ENCODE results near the gene LAIR1. TPM values are rescaled to one million over a fixed set of nuclear protein-coding genes. Genes with fewer than 3 reads are reported as not detected.
"Not testable (repeated sequence)": the region's sequence is repeated elsewhere in the genome, so short reads cannot be mapped to it uniquely, and the experiment has no call there.

The LAIR1 gene
- total and polyA plus RNA-seq, 3 experiments from 2014 or later: 12.9 to 110 (median 13.1) TPM

DNA sequence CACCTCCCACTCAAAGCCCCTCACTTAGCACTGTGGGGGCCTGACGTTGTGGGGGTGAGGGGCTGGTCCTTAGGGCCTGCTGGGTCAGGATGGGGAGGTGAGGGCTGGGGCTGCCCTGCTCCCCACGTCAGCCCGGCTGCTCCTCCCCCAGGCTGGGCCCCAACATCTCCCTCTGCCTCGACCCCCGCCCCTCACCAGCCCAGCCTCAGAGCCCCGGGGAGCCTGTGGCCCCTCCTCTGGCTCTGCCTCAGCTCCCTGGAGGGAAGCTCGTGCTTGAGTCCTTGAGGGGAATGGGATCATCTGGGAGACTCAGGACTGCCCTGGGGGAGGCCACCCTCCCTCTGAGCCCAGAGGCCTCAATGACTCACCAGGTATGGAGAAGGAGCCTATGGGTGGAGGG is 32.6 kb downstream of the LAIR1 start:
- H3K4me3 Mint-ChIP-seq: no peak overlapping the region
- H3K4me1 ChIP-seq (ENCODE audit: insufficient read depth, low read length): peaks cover 5% of the 10 kb centered on the region
- no peaks in the 10 kb centered on the region for H3K9me3 Mint-ChIP-seq
- no peak overlapping the region for H3K27ac Mint-ChIP-seq
- H3K4me3 ChIP-seq (ENCODE audit: low read length): no peak overlapping the region
- no peaks in the 10 kb centered on the region for H3K36me3 ChIP-seq (ENCODE audit: insufficient read depth, low read length)
- peaks cover 5% of the 10 kb centered on the region in 3 donors for H3K4me1 Mint-ChIP-seq
- CTCF ChIA-PET: interaction anchor here (4.2 kb wide), 1 partner anchor 59 kb away, joined by 17 read pairs; no protein-coding TSS in a partner anchor
- H3K27me3 ChIP-seq (ENCODE audit: insufficient read depth, low read length, poor library complexity, severe bottlenecking): no peaks in the 10 kb centered on the region
- POLR2A ChIA-PET: no interaction called here
- peaks cover 9% of the 10 kb centered on the region in 2 donors for H3K27me3 Mint-ChIP-seq
- H3K27ac ChIP-seq (ENCODE audit: low read depth, low read length): no peak overlapping the region
- H3K9me3 ChIP-seq (ENCODE audit: low read length): no peaks in the 10 kb centered on the region
- no peaks in the 10 kb centered on the region for H3K36me3 Mint-ChIP-seq
- no peak for DNase-seq

DNA sequence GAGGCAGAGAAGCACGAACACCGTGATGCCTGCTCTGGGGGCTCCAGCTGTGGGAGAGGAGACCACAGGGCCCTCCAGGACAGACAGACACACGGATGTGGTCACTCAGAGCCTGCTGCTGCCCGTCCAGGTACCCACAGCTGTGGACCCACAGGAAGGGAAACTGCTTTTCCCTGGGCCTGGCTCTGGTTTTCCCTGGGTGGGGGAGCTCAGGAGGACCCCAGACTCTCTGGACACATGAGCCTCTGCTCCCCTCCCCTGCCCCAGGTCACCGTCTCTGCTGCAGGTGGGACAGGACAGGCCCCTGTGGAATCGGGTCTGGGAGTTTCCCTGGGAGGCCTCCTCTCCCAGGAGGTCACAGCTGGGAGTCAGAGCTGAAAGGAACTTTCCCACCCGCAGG is 33.1 kb downstream of the LAIR1 start:
- no peaks in the 10 kb centered on the region for H3K9me3 Mint-ChIP-seq
- CTCF ChIA-PET: interaction anchor here (4.2 kb wide), 1 partner anchor 60 kb away, joined by 17 read pairs; no protein-coding TSS in a partner anchor
- no peak overlapping the region for H3K4me3 ChIP-seq (ENCODE audit: low read length)
- H3K27me3 Mint-ChIP-seq: peaks cover 7 to 9% of the 10 kb centered on the region in 2 donors
- H3K27me3 ChIP-seq (ENCODE audit: insufficient read depth, low read length, poor library complexity, severe bottlenecking): no peaks in the 10 kb centered on the region
- DNase-seq: no peak
- peaks cover 7 to 8% (median 8%) of the 10 kb centered on the region in 3 donors for H3K4me1 Mint-ChIP-seq
- H3K27ac Mint-ChIP-seq: no peak overlapping the region
- H3K36me3 ChIP-seq (ENCODE audit: insufficient read depth, low read length): no peaks in the 10 kb centered on the region
- H3K4me1 ChIP-seq (ENCODE audit: insufficient read depth, low read length): peaks cover 8% of the 10 kb centered on the region
- no peak overlapping the region for H3K27ac ChIP-seq (ENCODE audit: low read depth, low read length)
- POLR2A ChIA-PET: no interaction called here
- H3K9me3 ChIP-seq (ENCODE audit: low read length): no peaks in the 10 kb centered on the region
- no peaks in the 10 kb centered on the region for H3K36me3 Mint-ChIP-seq
- H3K4me3 Mint-ChIP-seq: no peak overlapping the region

- CTCF ChIA-PET: interaction anchor here (1.7 to 4.2 kb wide), 2 partner anchors 59 to 62 kb away, joined by 4 to 17 read pairs; no protein-coding TSS in a partner anchor
- Histone ChIP-seq H3K4me1 (ENCODE audit: insufficient read depth, low read length) (peaks cover 8% of the 10 kb centered on the region), H3K27me3 (ENCODE audit: insufficient read depth, low read length, poor library complexity, severe bottlenecking) (no peaks in the 10 kb centered on the region), H3K4me3 (ENCODE audit: low read length) (no peak overlapping the region), H3K27ac (ENCODE audit: low read depth, low read length) (no peak overlapping the region), H3K9me3 (ENCODE audit: low read length) (no peaks in the 10 kb centered on the region), H3K36me3 (ENCODE audit: insufficient read depth, low read length) (no peaks in the 10 kb centered on the region)
- POLR2A ChIA-PET: no interaction called here
- H3K9me3 Mint-ChIP-seq: no peaks in the 10 kb centered on the region
- no peak overlapping the region for H3K4me3 Mint-ChIP-seq
- peaks cover 8 to 15% (median 10%) of the 10 kb centered on the region in 3 donors for H3K4me1 Mint-ChIP-seq
- H3K27ac Mint-ChIP-seq: no peak overlapping the region
- H3K36me3 Mint-ChIP-seq: no peaks in the 10 kb centered on the region
- DNase-seq: no peak
- H3K27me3 Mint-ChIP-seq: peaks cover 2 to 4% of the 10 kb centered on the region in 2 donors
These were observed 35.1 kb downstream of the LAIR1 start for GRCh38 chr19:54329476-54330165.

DNA sequence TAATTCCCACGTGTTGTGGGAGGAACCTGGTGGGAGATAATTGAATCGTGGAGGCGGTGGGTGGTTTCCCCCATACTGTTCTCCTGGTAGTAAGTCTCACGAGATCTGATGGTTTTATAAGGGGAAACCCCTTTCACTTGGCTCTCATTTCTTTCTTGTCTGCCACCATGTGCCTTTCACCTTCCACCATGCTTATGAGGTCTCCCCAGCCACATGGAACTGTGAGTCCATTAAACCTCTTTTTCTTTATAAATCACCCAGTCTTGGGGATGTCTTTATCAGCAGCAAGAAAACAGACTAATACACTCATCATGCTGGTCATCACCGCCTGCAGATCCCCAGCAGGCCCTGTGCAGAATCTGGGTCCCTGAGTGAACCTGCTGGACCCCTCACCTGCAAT is 36.0 kb downstream of the LAIR1 start:
- Mint-ChIP-seq H3K4me1 (peaks cover 8 to 15% (median 10%) of the 10 kb centered on the region in 3 donors), H3K4me3 (peak overlapping the region in 1 of 7 donors; percentile 27), H3K27ac (peak overlapping the region in 1 of 8 donors; percentile 45)
- not testable (repeated sequence) for H3K9me3 ChIP-seq (ENCODE audit: low read length); H3K27me3 ChIP-seq (ENCODE audit: insufficient read depth, low read length, poor library complexity, severe bottlenecking); H3K36me3 ChIP-seq (ENCODE audit: insufficient read depth, low read length); H3K9me3 Mint-ChIP-seq; H3K4me3 ChIP-seq (ENCODE audit: low read length); H3K27ac ChIP-seq (ENCODE audit: low read depth, low read length); H3K4me1 ChIP-seq (ENCODE audit: insufficient read depth, low read length); H3K36me3 Mint-ChIP-seq; DNase-seq; H3K27me3 Mint-ChIP-seq
- POLR2A ChIA-PET: interaction anchor here (0.6 kb wide), 1 partner anchor 1802 kb away, joined by 3 read pairs; no protein-coding TSS in a partner anchor
- CTCF ChIA-PET: interaction anchor here (8.4 kb wide), 1 partner anchor 62 kb away, joined by 119 read pairs; no protein-coding TSS in a partner anchor

DNA sequence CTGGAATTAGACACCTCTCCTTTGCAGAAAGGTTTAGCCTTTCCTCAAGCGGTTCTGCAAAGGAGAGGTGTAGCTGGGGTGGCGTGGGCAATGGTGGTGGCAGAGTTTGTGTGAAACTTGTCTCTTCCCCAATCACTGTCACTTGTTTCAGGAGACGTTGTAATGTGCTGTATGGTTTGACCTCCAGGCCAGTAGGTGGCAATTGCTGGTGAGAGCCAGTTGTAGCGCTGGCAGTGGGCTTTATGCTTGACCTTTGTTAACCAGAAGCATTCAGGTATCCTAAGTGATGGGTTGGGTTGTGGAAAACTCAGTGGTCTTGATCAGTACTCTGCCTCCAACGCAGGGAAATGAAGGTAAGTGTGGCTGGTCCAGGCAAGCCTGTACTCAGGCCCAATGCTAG is 39.1 kb downstream of the LAIR1 start:
- no peaks in the 10 kb centered on the region for H3K36me3 ChIP-seq (ENCODE audit: insufficient read depth, low read length)
- H3K4me1 ChIP-seq (ENCODE audit: insufficient read depth, low read length): peaks cover 8% of the 10 kb centered on the region
- POLR2A ChIA-PET: no interaction called here
- no peaks in the 10 kb centered on the region for H3K27me3 ChIP-seq (ENCODE audit: insufficient read depth, low read length, poor library complexity, severe bottlenecking)
- Mint-ChIP-seq H3K9me3 (no peaks in the 10 kb centered on the region), H3K4me3 (no peak overlapping the region), H3K4me1 (peaks cover 8 to 15% (median 10%) of the 10 kb centered on the region in 3 donors), H3K36me3 (no peaks in the 10 kb centered on the region), H3K27me3 (peaks cover 9 to 19% of the 10 kb centered on the region in 2 donors), H3K27ac (peak overlapping the region in 1 of 8 donors; percentile 12)
- no peaks in the 10 kb centered on the region for H3K9me3 ChIP-seq (ENCODE audit: low read length)
- H3K27ac ChIP-seq (ENCODE audit: low read depth, low read length): no peak overlapping the region
- CTCF ChIA-PET: interaction anchor here (1.0 to 8.4 kb wide), 2 partner anchors 39 to 65 kb away, joined by 3 to 119 read pairs; partner anchors contain the start of gene LAIR1
- no peak overlapping the region for H3K4me3 ChIP-seq (ENCODE audit: low read length)
- DNase-seq: no peak

GRCh38 chr19:54325194-54325621 is 39.5 kb downstream of the LAIR1 start:
- H3K4me3 ChIP-seq (ENCODE audit: low read length): no peak overlapping the region
- Mint-ChIP-seq H3K4me1 (peaks cover 8 to 15% (median 10%) of the 10 kb centered on the region in 3 donors), H3K9me3 (no peaks in the 10 kb centered on the region), H3K4me3 (no peak overlapping the region), H3K27me3 (peaks cover 9 to 23% of the 10 kb centered on the region in 2 donors), H3K36me3 (no peaks in the 10 kb centered on the region), H3K27ac (no peak overlapping the region)
- ChIA-PET CTCF (interaction anchor here (1.5 to 8.4 kb wide), 2 partner anchors 16 to 65 kb away, joined by 4 to 119 read pairs; no protein-coding TSS in a partner anchor), POLR2A (no interaction called here)
- peaks cover 8% of the 10 kb centered on the region for H3K4me1 ChIP-seq (ENCODE audit: insufficient read depth, low read length)
- DNase-seq: peak; percentile 44 to 60 (median 50)
- H3K27ac ChIP-seq (ENCODE audit: low read depth, low read length): no peak overlapping the region
- H3K36me3 ChIP-seq (ENCODE audit: insufficient read depth, low read length): no peaks in the 10 kb centered on the region
- no peaks in the 10 kb centered on the region for H3K27me3 ChIP-seq (ENCODE audit: insufficient read depth, low read length, poor library complexity, severe bottlenecking)
- H3K9me3 ChIP-seq (ENCODE audit: low read length): no peaks in the 10 kb centered on the region

- no peaks in the 10 kb centered on the region for H3K9me3 Mint-ChIP-seq
These were observed 40.7 kb downstream of the LAIR1 start for GRCh38 chr19:54324071-54324470.

DNA sequence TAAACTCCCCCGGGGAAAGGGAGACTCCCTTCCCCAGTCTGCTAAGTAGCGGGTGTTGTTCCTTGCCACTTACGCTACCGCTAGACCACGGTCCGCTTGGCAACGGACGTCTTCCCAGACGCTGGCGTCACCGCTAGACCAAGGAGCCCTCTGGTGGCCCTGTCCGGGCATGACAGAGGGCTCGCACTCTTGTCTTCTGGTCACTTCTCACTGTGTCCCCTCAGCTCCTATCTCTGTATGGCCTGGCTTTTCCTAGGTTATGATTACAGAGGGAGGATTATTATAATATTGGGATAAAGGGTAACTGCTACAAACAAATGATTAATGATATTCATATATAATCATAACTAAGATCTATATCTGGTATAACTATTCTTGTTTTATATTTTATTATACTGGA is 41.8 kb downstream of the LAIR1 start:
- H3K36me3 ChIP-seq (ENCODE audit: insufficient read depth, low read length); H3K9me3 Mint-ChIP-seq; H3K27ac Mint-ChIP-seq; H3K36me3 Mint-ChIP-seq; DNase-seq; H3K4me3 ChIP-seq (ENCODE audit: low read length); POLR2A ChIA-PET; H3K27me3 ChIP-seq (ENCODE audit: insufficient read depth, low read length, poor library complexity, severe bottlenecking); H3K4me3 Mint-ChIP-seq; H3K4me1 ChIP-seq (ENCODE audit: insufficient read depth, low read length); H3K27ac ChIP-seq (ENCODE audit: low read depth, low read length); H3K9me3 ChIP-seq (ENCODE audit: low read length): not testable (repeated sequence)
- CTCF ChIA-PET: interaction anchor here (8.4 kb wide), 1 partner anchor 68 kb away, joined by 119 read pairs; no protein-coding TSS in a partner anchor
- peaks cover 9 to 27% of the 10 kb centered on the region in 2 donors for H3K27me3 Mint-ChIP-seq
- peaks cover 8 to 15% (median 10%) of the 10 kb centered on the region in 3 donors for H3K4me1 Mint-ChIP-seq

More at GRCh38 chr19:54324071-54324470, 40.7 kb downstream of the LAIR1 start:
- no peak overlapping the region for H3K27ac Mint-ChIP-seq
- CTCF ChIA-PET: interaction anchor here (1.3 to 8.4 kb wide), 3 partner anchors 17 to 66 kb away, joined by 3 to 119 read pairs (median 4); no protein-coding TSS in a partner anchor
- H3K36me3 Mint-ChIP-seq: no peaks in the 10 kb centered on the region
- peaks cover 8 to 15% (median 10%) of the 10 kb centered on the region in 3 donors for H3K4me1 Mint-ChIP-seq
- POLR2A ChIA-PET: interaction anchor here (1.4 kb wide), 1 partner anchor 64 kb away, joined by 5 read pairs; no protein-coding TSS in a partner anchor
- Histone ChIP-seq H3K36me3 (ENCODE audit: insufficient read depth, low read length) (no peaks in the 10 kb centered on the region), H3K4me3 (ENCODE audit: low read length) (no peak overlapping the region), H3K4me1 (ENCODE audit: insufficient read depth, low read length) (peaks cover 8% of the 10 kb centered on the region), H3K9me3 (ENCODE audit: low read length) (no peaks in the 10 kb centered on the region), H3K27me3 (ENCODE audit: insufficient read depth, low read length, poor library complexity, severe bottlenecking) (no peaks in the 10 kb centered on the region), H3K27ac (ENCODE audit: low read depth, low read length) (no peak overlapping the region)
- H3K27me3 Mint-ChIP-seq: peaks cover 9 to 27% of the 10 kb centered on the region in 2 donors
- H3K4me3 Mint-ChIP-seq: no peak overlapping the region
- no peak for DNase-seq
